Epithelial cell of proximal tubule (primary cell): Measurements from ENCODE around the gene HLF. TPM values are rescaled to one million over a fixed set of nuclear protein-coding genes. Genes with fewer than 3 reads are reported as not detected.

ENCODE experiments used
- DNase-seq: peaks from one replicate; pipeline ENCODE4 v3.0.0-alpha.2; 2011; ENCODE audit warnings: low read depth
- H3K4me3 ChIP-seq: 2 replicates; pipeline ENCODE4 v1.5.1; 2011; ENCODE audit warnings: low read depth, mild to moderate bottlenecking, low read length
- CTCF ChIP-seq: conservative IDR thresholded peaks from 2 replicates; pipeline ENCODE4 v1.5.1; 2012; ENCODE audit warnings: low read depth, mild to moderate bottlenecking, low read length
- total RNA-seq: library from RNA; depleted of rRNA; stranded (reverse); fragments of >200 nt; gene quantifications from 2 replicates; pipeline ENCODE4 v1.2.3, GENCODE V29; 2015

HLF gene, protein sequence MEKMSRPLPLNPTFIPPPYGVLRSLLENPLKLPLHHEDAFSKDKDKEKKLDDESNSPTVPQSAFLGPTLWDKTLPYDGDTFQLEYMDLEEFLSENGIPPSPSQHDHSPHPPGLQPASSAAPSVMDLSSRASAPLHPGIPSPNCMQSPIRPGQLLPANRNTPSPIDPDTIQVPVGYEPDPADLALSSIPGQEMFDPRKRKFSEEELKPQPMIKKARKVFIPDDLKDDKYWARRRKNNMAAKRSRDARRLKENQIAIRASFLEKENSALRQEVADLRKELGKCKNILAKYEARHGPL
- 0.22 and 0.75 TPM in 2 replicates for total RNA-seq

GRCh38 chr17:55264645-55265298, at the start of gene HLF:
Gene HLF (plus strand): TSS chr17:55264960. CDS start chr17:55265485, 525 bp downstream.
- H3K4me3 ChIP-seq = peak within 1 kb of the TSS; percentile 86
- TF ChIP-seq CTCF = no peak
- no peak for DNase-seq

GRCh38 chr17:55215711-55216110, 49.0 kb upstream of the HLF start:
- no peak for DNase-seq
- no peak overlapping the region for H3K4me3 ChIP-seq
- TF ChIP-seq CTCF = no peak

GRCh38 chr17:55216888-55217287, 47.9 kb upstream of the HLF start:
- H3K4me3 ChIP-seq = no peak overlapping the region
- DNase-seq = no peak
- TF ChIP-seq CTCF = no peak

DNA sequence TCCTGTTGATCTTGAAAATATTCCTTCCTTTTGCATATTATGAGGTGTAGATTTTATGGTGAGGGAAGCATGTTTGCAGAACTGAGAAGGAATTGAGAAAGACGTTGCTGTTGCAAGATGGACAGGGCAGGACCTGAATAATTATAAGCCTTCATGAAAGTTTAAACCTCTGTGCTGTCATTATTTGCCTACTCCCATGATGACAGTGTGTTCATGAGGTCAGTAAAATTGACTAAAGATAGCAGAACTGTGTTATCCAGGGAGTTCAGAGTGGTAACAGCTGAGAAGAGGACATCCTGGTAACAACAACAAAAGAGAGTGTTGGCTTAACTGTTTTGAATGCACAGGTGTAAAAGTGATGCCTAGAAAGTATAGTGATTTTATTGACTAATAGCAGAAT, 45.3 kb upstream of the HLF start:
- no peak for DNase-seq
- TF ChIP-seq CTCF = no peak
- no peak overlapping the region for H3K4me3 ChIP-seq

- TF ChIP-seq CTCF = no peak
- no peak overlapping the region for H3K4me3 ChIP-seq
- no peak for DNase-seq
Measured at GRCh38 chr17:55219934-55220333, 44.8 kb upstream of the HLF start.

GRCh38 chr17:55223524-55223923, 41.2 kb upstream of the HLF start:
- no peak overlapping the region for H3K4me3 ChIP-seq
- no peak for TF ChIP-seq CTCF
- no peak for DNase-seq

DNA sequence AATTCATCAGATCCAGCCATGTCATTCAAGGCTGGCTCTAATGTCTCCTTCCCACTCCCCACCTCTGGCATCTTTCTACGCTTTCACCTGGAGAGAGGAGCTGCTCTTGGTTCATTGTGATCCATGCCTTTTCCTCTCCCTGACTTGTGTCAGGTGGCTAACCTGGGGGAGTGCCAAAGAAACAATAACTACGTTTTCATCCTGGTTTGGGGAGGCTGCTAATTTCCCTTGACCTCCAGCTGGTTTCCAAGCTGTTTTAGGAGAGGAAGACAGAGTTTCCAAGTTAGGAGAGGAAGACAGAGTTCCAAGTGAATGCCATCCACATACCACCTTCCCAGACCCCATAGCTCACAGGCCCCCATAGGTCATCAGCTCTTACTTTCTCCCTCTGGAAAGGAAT, 40.0 kb upstream of the HLF start:
- DNase-seq = no peak
- no peak overlapping the region for H3K4me3 ChIP-seq
- no peak for TF ChIP-seq CTCF
